NCI-H82 treated with DMSO at 0.1 percent for 48 hours (cell line): ENCODE measurements around the gene CACNG7.
"Not testable (repeated sequence)": the region's sequence is repeated elsewhere in the genome, so short reads cannot be mapped to it uniquely, and the experiment has no call there.

Source experiments
- DNase-seq: peaks from one replicate; lab custom pipeline; 2025; ENCODE audit not compliant: unreplicated experiment; lab: John Stamatoyannopoulos, UW

The CACNG7 gene, protein sequence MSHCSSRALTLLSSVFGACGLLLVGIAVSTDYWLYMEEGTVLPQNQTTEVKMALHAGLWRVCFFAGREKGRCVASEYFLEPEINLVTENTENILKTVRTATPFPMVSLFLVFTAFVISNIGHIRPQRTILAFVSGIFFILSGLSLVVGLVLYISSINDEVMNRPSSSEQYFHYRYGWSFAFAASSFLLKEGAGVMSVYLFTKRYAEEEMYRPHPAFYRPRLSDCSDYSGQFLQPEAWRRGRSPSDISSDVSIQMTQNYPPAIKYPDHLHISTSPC

GRCh38 chr19:53908935-53909415 lies at the start of gene CACNG7:
Gene CACNG7, plus strand, starts transcription at chr19:53909278. Its CDS starts 3,554 bp downstream, at chr19:53912832.
- no peak for DNase-seq

DNA sequence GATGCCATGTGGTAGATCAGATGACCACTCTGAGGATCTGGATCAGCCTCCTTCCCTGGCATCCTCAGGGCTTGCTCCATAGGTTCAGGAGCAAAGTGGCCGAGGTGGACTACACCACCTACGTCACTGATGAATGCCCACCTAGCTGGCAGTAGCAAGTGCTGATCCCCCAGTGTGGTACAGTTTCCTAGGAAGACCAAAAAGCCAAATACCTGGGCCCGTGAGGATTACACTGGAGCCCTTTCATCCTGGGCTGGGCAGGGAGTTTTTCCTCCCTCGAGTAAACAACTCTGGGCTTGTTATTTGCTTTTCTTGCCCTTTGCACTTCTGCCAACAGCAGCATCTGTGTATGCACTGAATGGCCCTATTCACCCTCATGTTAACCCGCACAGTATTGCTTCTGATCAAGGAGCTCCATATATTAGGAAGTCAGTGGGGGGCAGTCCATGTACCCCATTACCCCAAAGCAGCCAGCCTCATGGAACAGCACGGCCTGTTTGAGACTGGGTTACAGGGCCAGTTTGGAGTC lies 44.7 kb upstream of the CACNG7 start:
- DNase-seq = no peak

DNA sequence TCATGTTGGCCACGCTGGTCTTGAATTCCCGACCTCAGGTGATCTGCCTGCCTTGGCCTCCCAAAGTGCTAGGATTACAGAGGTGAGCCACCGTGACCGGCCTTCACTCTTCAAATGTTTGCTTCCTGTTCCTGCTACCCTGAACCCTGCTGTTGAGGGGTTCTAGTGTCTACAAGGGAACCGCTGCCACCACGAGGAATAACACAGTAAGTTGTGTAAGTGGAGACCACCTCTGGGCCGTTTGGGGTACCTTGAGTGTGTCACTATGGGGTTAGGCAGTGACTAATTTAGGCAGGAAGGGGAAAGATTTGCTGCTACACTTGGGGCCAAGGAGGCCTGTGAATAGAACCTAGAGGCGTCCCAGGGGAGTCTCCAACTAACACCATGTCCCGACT lies 43.6 kb upstream of the CACNG7 start:
- DNase-seq = no peak

- DNase-seq = no peak
Measured at GRCh38 chr19:53865918-53866864, 42.9 kb upstream of the CACNG7 start.

- no peak for DNase-seq
Measured at GRCh38 chr19:53866865-53867224, 42.2 kb upstream of the CACNG7 start.

GRCh38 chr19:53867225-53868090 lies 41.6 kb upstream of the CACNG7 start, which contains the start of gene MYADM:
Gene MYADM, plus strand, starts transcription at chr19:53867883. Its CDS starts 5,647 bp downstream, at chr19:53873530.
- peak; percentile 37 for DNase-seq

- DNase-seq = no peak
Measured at GRCh38 chr19:53868091-53868891, 40.8 kb upstream of the CACNG7 start.

GRCh38 chr19:53868892-53869804 lies 39.9 kb upstream of the CACNG7 start:
- DNase-seq = no peak

DNA sequence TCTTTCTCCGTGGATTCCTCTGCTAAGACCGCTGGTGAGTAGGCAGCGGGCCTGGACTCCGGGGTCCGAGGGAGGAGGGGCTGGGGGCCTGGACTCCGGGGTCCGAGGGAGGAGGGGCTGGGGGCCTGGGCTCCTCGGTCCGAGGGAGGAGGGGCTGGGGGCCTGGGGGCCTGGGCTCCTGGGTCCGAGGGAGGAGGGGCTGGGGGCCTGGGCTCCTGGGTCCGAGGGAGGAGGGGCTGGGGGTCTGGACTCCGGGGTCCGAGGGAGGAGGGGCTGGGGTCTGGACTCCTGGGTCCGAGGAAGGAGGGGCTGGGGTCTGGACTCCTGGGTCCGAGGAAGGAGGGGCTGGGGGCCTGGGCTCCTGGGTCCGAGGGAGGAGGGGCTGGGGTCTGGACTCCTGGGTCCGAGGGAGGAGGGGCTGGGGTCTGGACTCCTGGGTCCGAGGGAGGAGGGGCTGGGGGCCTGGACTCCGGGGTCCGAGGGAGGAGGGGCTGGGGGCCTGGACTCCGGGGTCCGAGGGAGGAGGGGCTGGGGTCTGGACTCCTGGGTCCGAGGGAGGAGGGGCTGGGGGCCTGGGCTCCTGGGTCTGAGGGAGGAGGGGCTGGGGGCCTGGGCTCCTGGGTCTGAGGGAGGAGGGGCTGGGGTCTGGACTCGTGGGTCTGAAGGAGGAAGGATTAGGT lies 39.1 kb upstream of the CACNG7 start:
- not testable (repeated sequence) for DNase-seq

DNA sequence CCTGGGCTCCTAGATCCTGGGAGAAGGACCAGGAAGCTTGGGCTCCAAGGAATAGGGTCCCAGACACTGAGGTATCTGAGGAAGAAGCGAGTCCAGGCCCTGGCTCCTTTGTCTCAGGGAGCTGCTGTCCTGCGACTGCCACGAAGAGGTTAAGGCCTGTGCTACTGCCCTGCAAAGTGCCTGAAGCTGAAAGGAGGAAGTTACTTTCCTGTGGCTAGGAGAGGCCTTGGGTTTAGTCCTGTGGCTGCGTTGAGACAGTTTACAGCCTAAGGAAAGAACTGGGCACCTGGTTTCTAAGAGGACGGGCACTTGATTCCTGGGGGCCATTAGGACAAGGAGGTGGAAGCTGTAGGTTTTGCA lies 38.6 kb upstream of the CACNG7 start:
- DNase-seq = no peak

- DNase-seq = no peak
Measured at GRCh38 chr19:53871454-53871853, 37.6 kb upstream of the CACNG7 start.

- no peak for DNase-seq
Measured at GRCh38 chr19:53872762-53873161, 36.3 kb upstream of the CACNG7 start.

DNA sequence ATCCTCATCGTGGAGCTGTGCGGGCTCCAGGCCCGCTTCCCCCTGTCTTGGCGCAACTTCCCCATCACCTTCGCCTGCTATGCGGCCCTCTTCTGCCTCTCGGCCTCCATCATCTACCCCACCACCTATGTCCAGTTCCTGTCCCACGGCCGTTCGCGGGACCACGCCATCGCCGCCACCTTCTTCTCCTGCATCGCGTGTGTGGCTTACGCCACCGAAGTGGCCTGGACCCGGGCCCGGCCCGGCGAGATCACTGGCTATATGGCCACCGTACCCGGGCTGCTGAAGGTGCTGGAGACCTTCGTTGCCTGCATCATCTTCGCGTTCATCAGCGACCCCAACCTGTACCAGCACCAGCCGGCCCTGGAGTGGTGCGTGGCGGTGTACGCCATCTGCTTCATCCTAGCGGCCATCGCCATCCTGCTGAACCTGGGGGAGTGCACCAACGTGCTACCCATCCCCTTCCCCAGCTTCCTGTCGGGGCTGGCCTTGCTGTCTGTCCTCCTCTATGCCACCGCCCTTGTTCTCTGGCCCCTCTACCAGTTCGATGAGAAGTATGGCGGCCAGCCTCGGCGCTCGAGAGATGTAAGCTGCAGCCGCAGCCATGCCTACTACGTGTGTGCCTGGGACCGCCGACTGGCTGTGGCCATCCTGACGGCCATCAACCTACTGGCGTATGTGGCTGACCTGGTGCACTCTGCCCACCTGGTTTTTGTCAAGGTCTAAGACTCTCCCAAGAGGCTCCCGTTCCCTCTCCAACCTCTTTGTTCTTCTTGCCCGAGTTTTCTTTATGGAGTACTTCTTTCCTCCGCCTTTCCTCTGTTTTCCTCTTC lies 35.1 kb upstream of the CACNG7 start:
- DNase-seq = no peak

GRCh38 chr19:53874606-53874990 lies 34.5 kb upstream of the CACNG7 start:
- DNase-seq = no peak

GRCh38 chr19:53875602-53876325 lies 33.3 kb upstream of the CACNG7 start:
- DNase-seq = no peak

GRCh38 chr19:53876651-53877224 lies 32.3 kb upstream of the CACNG7 start:
- DNase-seq = no peak

DNA sequence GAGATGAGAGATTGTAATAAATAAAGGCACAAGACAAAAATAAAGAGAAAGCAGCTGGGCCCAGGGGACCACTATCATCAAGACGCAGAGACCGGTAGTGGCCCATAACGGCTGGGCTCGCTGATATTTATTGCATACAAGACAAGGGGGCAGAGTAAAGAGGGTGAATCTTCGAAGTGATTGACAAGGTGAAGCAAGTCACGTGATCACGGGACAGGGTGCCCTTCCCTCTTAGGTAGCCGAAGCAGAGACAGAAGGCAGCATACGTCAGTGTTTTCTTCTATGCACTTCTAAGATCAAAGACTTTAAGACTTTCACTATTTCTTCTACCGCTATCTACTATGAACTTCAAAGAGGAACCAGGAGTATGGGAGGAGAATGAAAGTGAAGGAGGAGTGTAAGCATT lies 31.7 kb upstream of the CACNG7 start:
- DNase-seq = no peak
